ENCODE results near the gene PACS1.
"Not testable (repeated sequence)": the region's sequence is repeated elsewhere in the genome, so short reads cannot be mapped to it uniquely, and the experiment has no call there.

PACS1 gene

DNA sequence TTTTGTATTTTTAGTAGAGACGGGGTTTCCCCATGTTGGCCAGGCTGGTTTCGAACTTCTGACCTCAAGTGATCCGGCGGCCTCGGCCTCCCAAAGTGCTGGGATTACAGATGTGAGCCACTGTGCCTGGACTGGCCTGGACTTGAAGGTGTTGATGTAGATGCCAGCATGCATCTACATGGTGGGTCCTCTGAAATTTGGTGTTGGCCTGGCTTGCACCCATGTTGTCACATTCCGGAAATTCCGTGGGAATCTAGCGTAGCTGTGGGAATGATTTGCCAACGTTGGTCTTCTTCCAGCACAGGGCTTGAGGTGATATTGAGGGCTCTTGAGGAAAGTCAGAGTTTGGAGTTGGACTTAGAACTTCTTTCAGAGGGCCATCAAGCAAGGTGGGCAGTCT, 6.5 kb downstream of the PACS1 start:
- DNase-seq, result no peak

DNA sequence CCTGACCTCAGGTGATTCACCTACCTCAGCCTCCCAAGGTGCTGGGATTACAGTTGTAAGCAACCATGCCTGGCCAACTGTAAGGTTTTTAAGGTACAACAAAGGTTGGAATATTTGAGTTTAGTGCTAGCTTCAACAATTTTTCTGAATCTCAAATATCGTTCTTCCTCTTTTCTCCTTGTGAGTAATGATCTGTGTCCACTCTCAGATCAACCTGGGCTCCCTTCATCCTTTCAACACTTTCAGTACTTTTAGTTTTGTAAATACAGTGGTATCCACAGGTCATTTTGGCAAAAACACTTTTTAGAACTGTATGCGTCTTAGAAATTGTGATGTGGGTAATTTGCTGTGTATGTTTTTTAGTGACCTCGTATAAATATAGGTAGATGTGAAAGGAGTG, 7.9 kb downstream of the PACS1 start:
- DNase-seq, result no peak

DNA sequence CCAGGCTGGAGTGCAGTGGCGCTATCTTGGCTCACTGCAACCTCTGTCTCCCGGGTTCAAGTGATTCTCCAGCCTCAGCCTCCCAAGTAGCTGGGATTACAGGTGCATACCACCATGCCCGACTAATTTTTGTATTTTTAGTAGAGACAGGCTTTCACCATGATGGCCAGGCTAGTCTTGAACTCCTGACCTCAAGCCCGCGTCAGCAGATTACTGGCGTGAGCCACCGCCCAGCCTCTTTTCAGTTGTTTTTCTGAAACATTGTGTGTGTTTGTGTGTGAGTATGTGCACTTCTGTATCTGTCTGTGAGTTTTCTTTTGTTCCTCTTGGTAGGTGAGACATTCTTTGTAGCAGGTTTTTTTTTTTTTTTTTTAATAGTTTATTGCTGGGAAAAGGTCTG, 8.9 kb downstream of the PACS1 start:
- not testable (repeated sequence) for DNase-seq

DNA sequence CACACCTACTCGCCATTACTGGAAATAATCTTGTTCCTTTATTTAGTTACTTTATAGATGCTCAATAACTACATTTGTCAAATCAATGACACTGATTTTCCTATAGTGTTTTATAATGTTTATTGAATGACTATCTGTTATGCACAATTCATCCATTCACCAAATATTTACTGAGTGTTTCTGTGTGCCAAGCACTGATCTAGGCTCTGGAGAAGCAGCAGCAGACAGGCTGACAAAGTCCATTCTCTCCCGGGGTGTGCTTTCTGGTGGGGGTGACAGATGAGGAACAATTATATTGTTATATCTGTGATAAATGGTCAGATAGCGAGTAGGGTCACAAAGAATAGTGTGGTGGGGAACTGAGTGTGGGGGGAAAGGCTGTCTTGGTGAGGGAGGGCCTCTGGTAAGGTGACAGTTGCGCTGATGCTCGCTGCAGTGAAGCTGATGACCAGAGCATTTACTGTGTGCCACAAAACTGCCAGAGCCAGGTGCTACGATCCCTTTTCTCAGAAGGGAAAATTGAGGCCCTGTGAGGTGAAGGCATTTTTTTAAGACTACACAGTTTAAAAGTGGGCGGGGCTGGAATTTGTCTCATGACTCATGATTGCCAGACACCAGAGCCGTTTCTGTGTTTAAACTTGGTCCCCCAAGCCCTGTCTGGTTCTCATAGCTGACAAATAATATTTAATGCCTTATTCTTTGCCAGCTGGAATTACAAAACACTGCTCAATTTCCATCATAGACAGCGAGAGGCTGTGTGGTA, 10.2 kb downstream of the PACS1 start:
- DNase-seq, result peak; percentile 49

DNA sequence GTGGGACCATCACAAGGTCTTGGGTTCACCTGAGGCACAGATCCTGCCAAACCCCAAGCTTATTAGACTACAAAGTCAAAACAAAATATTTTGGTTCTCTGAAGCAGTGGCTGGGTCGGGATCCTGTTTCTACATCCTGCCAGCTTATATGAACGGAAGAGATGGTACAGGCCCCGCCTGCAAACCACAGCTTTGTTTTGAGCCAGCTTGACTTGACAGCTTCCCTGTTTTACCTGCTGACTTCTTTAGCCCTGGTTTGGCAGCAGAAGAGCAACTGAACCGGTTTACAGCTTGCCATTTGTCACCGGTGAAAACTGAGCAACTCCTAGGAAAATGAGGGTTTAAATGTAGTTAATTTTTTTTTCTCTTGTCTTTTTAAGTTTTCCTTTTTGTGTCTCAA, 11.4 kb downstream of the PACS1 start:
- peak; percentile 35 for DNase-seq

DNA sequence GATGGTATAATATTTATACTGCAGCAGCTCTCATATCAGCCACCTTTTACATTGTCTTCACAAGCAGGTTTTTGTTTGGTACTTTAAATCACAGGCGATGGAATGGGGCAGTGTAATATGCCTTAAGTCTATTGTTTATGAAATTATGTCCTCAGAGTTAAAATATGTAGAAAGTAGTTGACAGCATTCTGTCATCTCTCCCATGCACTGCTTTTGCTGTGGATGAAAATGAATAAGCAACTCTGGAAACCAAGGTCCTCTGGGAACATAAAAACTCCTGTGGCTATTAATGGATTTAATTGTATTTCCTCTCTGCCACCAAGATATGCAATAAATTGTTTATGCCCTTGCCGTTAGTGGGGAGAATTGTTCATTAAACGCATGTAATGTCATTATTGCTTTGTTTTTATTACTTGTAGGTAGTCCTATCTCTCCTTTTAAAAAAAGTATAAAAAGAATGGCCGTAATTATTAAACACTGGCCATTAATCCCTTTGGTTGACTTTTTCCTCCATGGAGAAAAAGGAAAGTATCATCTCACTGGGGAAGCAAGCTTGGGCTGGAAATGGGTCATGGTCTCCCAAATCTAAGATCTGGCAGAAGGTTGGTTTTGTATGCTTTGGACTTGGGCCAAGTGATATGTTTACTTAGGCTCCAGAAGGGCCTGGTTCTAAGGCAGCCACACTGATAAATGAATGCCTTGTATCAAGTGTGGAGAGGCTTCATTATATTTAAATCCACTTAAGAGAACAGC, 13.1 kb downstream of the PACS1 start:
- no peak for DNase-seq

DNA sequence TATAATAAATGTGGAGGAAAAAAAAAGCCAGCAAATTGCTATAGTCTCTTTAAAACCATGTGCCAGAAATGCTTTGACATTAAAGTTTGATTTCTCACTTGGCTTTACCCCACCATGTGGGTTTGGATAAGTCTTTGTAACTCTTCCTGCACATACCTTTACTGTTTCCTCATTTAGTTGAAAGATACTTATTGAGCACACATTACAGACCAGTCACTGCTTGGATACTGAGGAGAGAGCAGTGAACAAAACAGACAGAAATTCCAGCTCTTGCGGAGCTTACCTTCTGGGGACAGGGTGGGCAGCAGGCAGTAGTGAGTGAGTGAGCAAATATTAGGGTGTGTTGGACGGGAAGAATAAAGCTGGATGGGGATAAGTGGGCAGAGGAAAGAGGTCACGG, 13.7 kb downstream of the PACS1 start:
- DNase-seq, result no peak

DNA sequence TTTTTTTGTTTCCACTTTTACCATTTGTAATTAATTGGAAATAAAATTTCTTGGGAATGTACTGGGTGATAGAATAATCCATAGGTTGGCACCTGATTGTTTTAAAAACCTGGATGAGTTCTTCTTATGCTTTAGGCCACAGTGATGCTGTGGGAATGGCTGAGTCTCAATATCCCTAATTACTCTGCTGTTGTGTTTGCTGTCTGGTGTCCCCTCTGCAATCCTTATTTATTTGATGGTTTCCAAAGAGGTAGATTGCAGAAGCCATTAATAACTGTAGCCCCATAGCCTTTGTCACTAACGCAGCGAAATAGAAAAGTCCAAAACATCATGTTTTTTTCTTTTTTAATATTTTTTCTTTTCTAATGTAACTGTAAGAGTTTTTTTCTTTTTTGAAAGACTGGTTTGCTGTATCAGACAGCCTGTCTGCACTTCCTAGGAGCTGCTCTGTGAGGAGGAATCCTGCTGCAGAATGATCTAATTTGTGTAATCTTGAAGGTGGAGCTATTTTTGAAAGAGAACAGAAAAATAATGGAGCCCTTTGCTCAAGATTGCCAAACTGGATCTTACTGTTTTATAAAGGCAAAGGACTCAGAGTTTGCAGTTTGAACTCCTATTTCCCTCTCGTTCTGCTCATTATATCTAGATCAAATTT, 14.9 kb downstream of the PACS1 start:
- DNase-seq, result no peak

DNA sequence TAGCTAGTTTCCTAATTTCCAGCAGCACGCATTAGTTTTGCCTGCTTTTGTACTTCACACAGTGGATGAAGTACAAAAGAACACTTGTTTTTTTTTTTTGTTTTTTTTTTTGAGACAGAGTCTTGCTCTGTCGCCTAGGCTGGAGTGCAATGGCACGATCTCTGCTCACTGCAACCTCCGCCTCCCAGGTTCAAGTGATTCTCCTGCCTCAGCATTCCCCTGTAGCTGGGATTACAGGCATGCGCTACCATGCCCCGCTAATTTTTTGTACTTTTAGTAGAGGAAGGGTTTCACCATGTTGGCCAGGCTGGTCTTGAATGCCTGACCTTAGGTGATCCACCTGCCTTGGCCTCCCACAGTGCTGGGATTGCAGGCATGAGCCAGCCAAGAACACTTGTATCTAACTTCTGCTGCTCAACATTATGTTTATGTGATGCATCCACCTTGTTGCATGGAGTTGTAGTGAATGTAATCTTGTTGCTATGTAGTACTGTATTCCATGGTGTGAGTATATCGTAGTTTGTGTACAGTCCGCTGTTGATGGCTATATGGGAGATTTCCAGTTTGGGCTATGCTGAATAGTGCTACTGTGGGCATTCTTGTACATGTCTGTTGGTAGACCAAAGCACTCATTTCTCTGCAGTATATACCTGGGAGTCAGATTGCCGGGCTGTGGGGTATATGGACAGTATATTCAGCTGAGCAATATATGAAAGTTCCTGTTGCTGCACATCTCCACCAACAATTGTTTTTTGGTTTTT, 17.3 kb downstream of the PACS1 start:
- no peak for DNase-seq

DNA sequence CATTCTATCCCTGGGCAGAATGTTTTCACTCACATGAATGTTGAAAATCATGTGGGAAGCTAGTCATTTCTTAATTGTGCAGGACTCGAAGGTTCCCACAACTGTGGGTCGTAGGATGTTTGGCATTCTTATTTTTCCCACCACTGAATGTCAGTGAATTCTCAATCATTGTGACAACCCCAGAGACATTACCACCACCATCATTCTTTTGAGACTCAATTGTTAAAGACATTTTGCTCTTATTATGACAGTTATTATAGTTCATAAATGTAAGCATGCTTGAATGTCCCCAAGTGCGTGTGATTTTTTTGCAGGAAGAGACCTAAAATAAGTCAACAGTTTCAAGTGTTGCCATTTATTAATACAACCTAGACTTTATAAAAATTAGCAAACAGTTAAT, 19.0 kb downstream of the PACS1 start:
- no peak for DNase-seq

DNA sequence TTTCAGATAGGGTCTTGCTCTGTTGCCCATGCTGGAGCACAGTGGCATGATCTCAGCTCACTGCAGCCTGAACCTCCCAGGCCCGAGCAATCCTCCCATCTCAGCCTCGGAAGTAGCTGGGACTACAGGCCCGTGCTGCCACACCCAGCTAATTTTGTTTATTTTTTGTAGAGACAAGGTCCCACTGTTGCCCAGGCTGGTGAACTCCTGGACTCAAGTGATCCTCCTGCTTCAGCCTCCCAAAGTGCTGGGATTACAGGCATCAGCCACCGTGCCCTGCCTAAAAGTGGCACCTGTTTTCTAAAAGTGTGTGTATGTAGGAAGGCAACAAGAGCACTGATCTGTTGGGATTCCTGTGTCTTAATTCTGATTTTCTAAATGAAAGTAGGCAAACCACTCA, 20.2 kb downstream of the PACS1 start:
- DNase-seq, result no peak

DNA sequence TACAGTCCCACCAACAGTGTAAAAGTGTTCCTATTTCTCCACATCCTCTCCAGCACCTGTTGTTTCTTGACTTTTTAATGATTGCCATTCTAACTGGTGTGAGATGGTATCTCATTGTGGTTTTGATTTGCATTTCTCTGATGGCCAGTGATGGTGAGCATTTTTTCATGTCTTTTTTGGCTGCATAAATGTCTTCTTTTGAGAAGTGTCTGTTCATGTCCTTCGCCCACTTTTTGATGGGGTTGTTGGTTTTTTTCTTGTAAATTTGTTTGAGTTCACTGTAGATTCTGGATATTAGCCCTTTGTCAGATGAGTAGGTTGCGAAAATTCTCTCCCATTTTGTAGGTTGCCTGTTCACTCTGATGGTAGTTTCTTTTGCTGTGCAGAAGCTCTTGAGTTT, 22.1 kb downstream of the PACS1 start:
- not testable (repeated sequence) for DNase-seq

DNA sequence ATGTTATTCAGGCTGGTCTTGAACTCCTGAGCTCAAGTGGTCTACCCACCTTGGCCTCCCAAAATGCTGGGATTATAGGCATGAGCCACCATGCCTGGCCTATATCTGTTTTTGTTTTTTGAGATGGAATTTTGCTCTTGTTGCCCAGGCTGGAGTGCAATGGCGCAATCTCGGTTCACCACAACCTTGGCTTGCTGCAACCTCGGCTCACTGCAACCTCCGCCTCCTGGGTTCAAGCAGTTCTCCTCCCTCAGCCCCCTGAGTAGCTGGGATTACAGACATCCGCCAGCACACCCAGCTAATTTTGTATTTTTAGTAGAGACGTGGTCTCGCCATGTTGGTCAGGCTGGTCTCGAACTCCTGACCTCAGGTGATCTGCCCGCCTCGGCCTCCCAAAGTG, 29.7 kb downstream of the PACS1 start:
- not testable (repeated sequence) for DNase-seq

DNA sequence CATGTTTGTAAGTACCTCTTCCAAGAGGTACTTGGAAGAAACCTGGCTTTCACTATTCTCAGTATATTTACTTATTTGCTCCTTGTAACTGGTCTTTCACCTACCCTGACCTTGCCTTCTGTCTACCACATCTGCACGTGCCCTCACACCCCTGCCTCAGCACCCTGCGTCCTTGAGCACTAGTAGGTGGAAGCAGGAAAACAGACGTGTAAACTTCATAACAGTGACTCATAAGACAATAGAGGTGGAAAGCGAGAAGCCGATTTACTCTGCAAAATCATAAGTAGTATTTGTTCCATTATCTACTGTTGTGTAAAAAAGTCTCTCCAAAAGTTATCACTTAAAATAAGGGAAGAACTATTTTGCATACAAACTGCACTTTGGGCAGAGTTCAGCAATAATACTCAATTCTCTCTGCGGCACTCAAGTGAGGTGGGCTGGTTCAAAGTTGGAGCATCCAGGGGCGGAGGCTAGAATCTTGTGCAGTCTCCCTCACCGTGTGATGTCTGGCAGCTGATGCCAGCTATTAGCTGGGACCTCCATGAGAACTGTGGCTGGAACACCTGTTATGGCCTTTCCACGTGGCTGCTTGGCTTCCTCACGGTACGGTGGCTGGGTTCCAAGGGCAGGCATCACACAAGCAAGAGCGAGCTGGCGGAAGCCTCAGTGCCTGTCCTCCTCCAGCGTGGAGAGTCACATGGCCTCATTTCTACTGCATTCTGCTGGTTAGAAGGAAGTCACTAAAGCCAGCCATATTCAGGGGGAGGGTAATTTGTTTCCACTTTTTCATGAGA, 30.4 kb downstream of the PACS1 start:
- DNase-seq, result peak; percentile 34

DNA sequence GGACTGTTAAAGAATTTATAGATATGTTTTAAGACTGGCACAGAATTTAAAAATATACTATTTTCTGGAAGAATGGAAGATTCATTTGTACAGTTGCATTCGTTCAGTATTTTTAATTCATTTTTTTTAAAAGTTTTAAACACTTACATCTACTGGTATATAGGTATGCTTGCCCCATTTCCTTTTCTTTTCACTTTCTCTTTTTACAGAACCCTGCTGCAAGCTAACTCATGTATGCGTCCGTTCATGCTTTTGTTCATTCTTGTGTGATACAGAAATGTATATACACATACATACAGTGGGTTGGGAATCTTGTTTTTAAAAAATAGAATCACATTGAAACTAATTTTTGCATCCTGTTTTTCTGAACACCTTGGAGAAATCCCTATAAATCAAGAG, 31.0 kb downstream of the PACS1 start:
- DNase-seq, result no peak

DNA sequence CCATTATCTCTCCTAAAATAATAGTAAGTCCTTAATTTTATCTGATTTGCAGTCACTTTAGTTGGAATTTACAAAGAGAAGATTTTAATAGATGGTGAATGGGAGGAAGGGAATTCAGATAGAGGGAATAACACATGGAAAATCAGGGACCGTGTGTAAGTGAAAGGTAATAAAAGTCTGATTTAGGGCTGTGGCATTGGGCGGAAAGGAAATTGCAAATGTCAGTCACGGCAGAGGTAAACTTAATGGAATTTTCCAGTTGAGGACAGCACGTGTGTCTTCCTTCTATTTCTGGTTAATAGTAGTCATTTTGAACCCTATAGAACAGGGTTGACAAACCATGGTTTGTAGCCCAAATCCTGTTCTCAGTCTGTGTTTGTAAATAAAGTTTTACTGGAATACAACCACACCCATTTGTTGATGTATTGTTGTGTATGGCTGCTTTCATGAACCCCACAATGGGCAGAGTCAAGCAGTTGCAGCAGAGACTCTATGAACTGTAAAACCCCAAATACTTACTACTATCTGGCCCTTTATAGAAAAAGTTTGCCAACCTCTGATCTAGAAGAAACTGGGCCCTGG, 34.1 kb downstream of the PACS1 start:
- no peak for DNase-seq

DNA sequence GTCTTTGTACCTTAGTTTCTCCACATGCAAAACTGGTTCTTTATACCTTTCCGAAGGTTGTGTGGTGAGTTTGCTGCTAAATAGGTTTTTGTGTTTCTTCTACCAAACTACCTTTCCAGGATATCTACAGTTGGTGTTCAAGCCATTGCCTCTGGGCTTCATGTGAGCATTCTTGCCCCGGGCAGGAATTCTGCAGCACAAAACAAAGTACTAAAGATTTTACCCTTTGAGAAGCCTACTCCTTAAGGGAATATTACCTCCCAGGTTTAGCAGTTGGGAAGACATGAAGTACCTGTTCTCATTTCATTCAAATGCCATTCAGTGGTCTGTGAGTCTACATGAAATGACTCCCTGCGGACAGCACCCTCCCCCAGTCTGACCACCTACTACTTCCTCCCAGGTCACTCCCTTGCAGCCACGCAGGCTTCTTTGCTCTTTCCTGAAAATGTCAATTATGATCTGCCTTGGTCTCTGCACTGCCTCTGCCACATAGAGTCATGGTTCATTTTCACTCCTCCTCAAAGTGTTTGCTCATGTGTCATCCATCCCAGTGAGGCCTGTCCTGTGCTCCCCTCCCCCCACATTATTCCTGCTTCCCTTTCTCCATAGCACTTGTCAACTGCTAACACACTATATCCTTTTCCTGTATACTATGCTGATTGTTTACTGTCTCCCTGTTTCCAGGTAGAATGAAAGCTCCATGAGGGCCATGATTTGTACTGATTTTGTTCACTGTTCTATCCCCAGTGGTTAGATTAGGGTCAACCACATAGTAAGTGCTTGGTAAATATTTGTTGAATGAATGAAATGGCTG, 36.9 kb downstream of the PACS1 start:
- no peak for DNase-seq

DNA sequence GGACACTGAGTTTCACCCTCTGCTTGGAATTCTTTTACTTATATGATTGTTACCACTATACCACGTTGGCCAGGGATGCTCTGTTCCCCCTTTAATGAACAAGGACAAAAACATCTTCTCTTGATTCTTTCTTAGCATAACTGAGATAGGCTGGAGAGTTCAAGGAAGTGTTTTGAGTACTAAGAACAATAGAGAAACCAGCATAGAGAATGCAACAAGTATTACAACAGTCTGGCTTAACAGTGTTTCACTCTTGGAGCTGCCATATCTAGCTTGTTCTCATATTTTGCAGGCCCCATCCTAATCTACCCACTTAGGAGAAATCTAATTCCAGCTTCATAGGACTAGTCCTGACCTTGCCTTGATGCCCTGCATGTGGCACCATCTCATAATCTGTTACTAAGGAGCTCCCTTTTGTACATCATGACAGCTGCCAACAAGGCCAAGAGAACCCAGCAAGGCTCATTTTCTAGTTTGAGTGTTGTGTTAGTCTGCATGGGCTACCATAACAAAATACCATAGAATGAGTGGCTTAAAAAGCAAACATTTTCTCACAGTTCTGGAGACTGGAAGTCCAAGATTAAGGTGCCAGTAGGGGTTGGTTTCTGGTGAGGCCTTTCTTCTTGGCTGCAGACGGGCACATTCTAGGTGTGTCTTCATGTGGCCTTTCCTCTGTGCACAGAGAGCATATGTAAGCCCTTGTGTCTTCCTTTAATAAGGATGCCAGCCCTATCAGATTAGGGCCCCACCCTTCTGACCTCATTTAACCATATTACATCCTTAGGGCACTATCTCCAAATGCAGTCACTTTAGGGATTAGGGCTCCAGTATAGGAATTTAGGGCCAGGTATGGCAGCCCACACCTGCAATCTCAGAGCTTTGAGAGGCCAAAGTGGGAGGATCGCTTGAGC, 37.8 kb downstream of the PACS1 start:
- no peak for DNase-seq

DNA sequence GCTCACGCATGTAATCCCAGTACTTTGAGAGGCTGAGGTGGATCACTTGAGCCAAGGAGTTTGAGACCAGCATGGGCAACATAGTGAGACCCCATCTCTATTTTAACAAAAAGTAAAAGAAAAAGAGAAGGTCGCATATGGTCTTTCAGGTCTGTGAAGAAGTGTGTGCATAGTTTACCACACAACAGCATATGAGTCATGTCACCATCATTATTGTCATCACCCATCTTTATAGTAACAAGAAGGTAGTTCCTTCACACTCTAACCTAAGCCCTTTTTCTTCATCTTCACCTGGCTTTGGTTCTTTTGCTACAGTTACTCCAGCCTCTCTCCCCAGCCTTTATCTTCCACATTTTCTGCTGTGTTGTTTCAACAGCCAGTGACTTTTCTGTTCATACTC, 39.2 kb downstream of the PACS1 start:
- DNase-seq, result no peak

DNA sequence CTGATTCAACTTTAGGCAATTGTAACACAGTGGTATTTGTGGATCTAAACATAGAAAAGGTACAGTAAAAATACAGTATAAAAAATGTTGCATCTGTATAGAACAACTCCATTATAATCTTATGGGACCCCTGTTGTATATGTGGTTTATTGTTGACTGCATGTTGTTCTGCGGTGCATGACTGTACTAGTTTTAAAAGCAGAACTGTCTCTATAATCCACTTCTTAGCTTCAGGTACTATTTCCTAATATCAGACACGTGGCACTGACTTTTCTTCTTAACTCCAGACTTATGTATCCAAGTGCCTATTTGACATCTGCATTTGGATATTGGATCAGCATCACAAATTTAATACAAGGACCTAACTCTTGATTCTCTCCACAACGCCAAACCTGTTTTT, 41.1 kb downstream of the PACS1 start:
- no peak for DNase-seq
